Trophoblast cell (in vitro differentiated cells and primary cell): ENCODE data around the gene CACNA2D1.

Experiments used
- DNase-seq, 2 donors: peaks; one replicate each; pipeline ENCODE4 v3.0.0-alpha.2; 2016
- H2AFZ ChIP-seq: 2 replicates; pipeline ENCODE4 v1.6.1; 2013; ENCODE audit warnings: low read length, moderate library complexity, mild to moderate bottlenecking; ENCODE audit not compliant: insufficient read depth, poor library complexity
- H2AK5ac ChIP-seq: 2 replicates; pipeline ENCODE4 v1.6.1; 2013; ENCODE audit warnings: mild to moderate bottlenecking, low read length
- H2BK120ac ChIP-seq: 2 replicates; pipeline ENCODE4 v1.6.1; 2013; ENCODE audit warnings: low read length, mild to moderate bottlenecking, moderate library complexity; ENCODE audit not compliant: insufficient read depth, poor library complexity
- H2BK12ac ChIP-seq: 2 replicates; pipeline ENCODE4 v1.6.1; 2013; ENCODE audit warnings: mild to moderate bottlenecking, low read length, moderate library complexity
- H2BK5ac ChIP-seq: 2 replicates; pipeline ENCODE4 v1.6.1; 2013; ENCODE audit warnings: low read length, low read depth, moderate library complexity, mild to moderate bottlenecking; ENCODE audit not compliant: poor library complexity
- H3K14ac ChIP-seq: 2 replicates; pipeline ENCODE4 v1.6.1; 2013; ENCODE audit warnings: mild to moderate bottlenecking, low read length
- H3K18ac ChIP-seq: 2 replicates; pipeline ENCODE4 v1.6.1; 2013; ENCODE audit warnings: mild to moderate bottlenecking, low read length
- H3K23ac ChIP-seq: 2 replicates; pipeline ENCODE4 v1.6.1; 2013; ENCODE audit warnings: low read length
- H3K27ac ChIP-seq: 2 replicates; pipeline ENCODE4 v1.5.1; 2013; ENCODE audit warnings: low read depth, mild to moderate bottlenecking, inconsistent platforms, low read length, moderate library complexity
- H3K27me3 ChIP-seq: 2 replicates; pipeline ENCODE4 v1.6.1; 2013; ENCODE audit warnings: inconsistent platforms, mild to moderate bottlenecking, low read length, moderate library complexity; ENCODE audit not compliant: insufficient read depth
- H3K36me3 ChIP-seq, 2 experiments: 1 replicate in 1 of 2; 2 replicates in 1 of 2; pipeline ENCODE4 v1.6.1; 2013; ENCODE audit warnings: low read length in 2 of 2, mild to moderate bottlenecking in 2 of 2, moderate library complexity in 1 of 2; ENCODE audit not compliant: insufficient read depth in 2 of 2, control insufficient read depth in 1 of 2
- H3K4ac ChIP-seq: 2 replicates; pipeline ENCODE4 v1.6.1; 2013; ENCODE audit warnings: low read depth, mild to moderate bottlenecking, low read length, moderate library complexity
- H3K4me1 ChIP-seq, 2 experiments: 1 replicate in 1 of 2; 2 replicates in 1 of 2; pipeline ENCODE4 v1.6.1; 2013; ENCODE audit warnings: low read length in 2 of 2, mild to moderate bottlenecking in 2 of 2, moderate library complexity in 1 of 2; ENCODE audit not compliant: insufficient read depth in 2 of 2, control insufficient read depth in 1 of 2
- H3K4me2 ChIP-seq: 2 replicates; pipeline ENCODE4 v1.6.1; 2013; ENCODE audit warnings: inconsistent platforms, mild to moderate bottlenecking, low read length, moderate library complexity
- H3K4me3 ChIP-seq: 2 replicates; pipeline ENCODE4 v1.5.1; 2013; ENCODE audit warnings: mild to moderate bottlenecking, low read depth, low read length, inconsistent platforms
- H3K79me1 ChIP-seq: one replicate; pipeline ENCODE4 v1.6.1; 2013; ENCODE audit warnings: low read length
- H3K79me2 ChIP-seq: 2 replicates; pipeline ENCODE4 v1.6.1; 2013; ENCODE audit warnings: low read length, mild to moderate bottlenecking; ENCODE audit not compliant: control insufficient read depth, insufficient read depth, poor library complexity
- H3K9ac ChIP-seq: 2 replicates; pipeline ENCODE4 v1.6.1; 2013; ENCODE audit warnings: mild to moderate bottlenecking, low read length
- H3K9me3 ChIP-seq: 2 replicates; pipeline ENCODE4 v1.6.1; 2013; ENCODE audit warnings: low read depth, mild to moderate bottlenecking, control low read depth, inconsistent platforms, low read length; ENCODE audit not compliant: insufficient read depth
- H4K12ac ChIP-seq: 2 replicates; pipeline ENCODE4 v1.6.1; 2013; ENCODE audit warnings: low read depth, mild to moderate bottlenecking, low read length, moderate library complexity
- H4K8ac ChIP-seq: 2 replicates; pipeline ENCODE4 v1.6.1; 2013; ENCODE audit warnings: low read depth, mild to moderate bottlenecking, low read length, moderate library complexity
- H4K91ac ChIP-seq: one replicate; pipeline ENCODE4 v1.6.1; 2013; ENCODE audit warnings: low read depth, mild to moderate bottlenecking, low read length, moderate library complexity
- WGBS: extraction: QIAGEN DNeasy Blood & Tissue Kit; methylation state at CpG from one replicate; pipeline ENCODE4 v1.1.7; 2013; ENCODE audit warnings: missing lambda C conversion rate; ENCODE audit not compliant: insufficient read length, insufficient coverage; ENCODE audit errors: extremely low coverage; 5-methylcytosine and 5-hydroxymethylcytosine counted together

Gene CACNA2D1

DNA sequence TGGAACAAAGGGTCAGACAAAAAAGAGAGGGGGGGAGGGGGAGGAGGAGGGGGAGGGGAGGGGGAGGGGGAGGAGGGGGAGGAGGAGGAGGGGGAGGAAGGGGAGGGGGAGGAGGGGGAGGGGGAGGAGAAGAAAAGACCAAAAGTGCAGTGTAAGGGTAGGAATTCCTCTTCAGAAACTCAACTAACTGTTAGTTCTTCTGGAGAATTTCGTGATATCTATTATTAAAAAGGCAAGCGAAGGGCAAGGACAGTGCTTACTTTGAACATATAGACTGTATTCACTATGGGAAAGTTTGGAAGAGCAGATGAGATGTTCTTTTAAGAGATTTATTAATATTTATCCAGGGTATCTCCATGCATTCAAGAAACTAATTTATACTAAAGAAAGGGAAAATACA lies 258.1 kb downstream of the CACNA2D1 start:
- Histone ChIP-seq H2AK5ac (no peak overlapping the region), H4K12ac (no peak overlapping the region), H2BK12ac (no peak overlapping the region)

GRCh38 chr7:82183634-82184033 lies 259.9 kb downstream of the CACNA2D1 start:
- Histone ChIP-seq H3K27ac (no peak overlapping the region), H3K4ac (no peak overlapping the region), H3K4me2 (no peak overlapping the region), H3K4me1 (no peaks in the 10 kb centered on the region), H2BK120ac (no peak overlapping the region), H3K9ac (no peak overlapping the region), H3K79me2 (no peaks in the 10 kb centered on the region), H2AFZ (no peak overlapping the region), H3K4me3 (no peak overlapping the region), H3K9me3 (no peaks in the 10 kb centered on the region), H3K18ac (no peak overlapping the region), H3K14ac (no peak overlapping the region), H3K23ac (no peak overlapping the region), H3K36me3 (no peaks in the 10 kb centered on the region), H3K27me3 (no peaks in the 10 kb centered on the region), H3K79me1 (no peaks in the 10 kb centered on the region), H4K91ac (no peak overlapping the region), H4K8ac (no peak overlapping the region), H4K12ac (no peak overlapping the region), H2BK12ac (no peak overlapping the region), H2BK5ac (no peak overlapping the region), H2AK5ac (no peak overlapping the region)
- no CpG with 5 or more reads among the region's 4 CpGs for WGBS
- no peak for DNase-seq

More for the DNA sequence above, 258.1 kb downstream of the CACNA2D1 start:
- H3K36me3 ChIP-seq = no peaks in the 10 kb centered on the region
- no peaks in the 10 kb centered on the region for H3K4me1 ChIP-seq
- no peak overlapping the region for H4K91ac ChIP-seq
- no peak overlapping the region for H2AFZ ChIP-seq
- WGBS = no CpG with 5 or more reads among the region's 2 CpGs
- no peak overlapping the region for H3K14ac ChIP-seq
- H4K8ac ChIP-seq = no peak overlapping the region
- H3K23ac ChIP-seq = no peak overlapping the region
- no peak overlapping the region for H3K27ac ChIP-seq
- no peak overlapping the region for H3K4ac ChIP-seq
- H3K9ac ChIP-seq = no peak overlapping the region
- no peaks in the 10 kb centered on the region for H3K27me3 ChIP-seq
- H2BK120ac ChIP-seq = no peak overlapping the region
- no peaks in the 10 kb centered on the region for H3K79me2 ChIP-seq
- H3K9me3 ChIP-seq = no peaks in the 10 kb centered on the region
- H2BK5ac ChIP-seq = no peak overlapping the region
- H3K18ac ChIP-seq = no peak overlapping the region
- no peak overlapping the region for H3K4me3 ChIP-seq
- DNase-seq = no peak
- no peak overlapping the region for H3K4me2 ChIP-seq
- H3K79me1 ChIP-seq = no peaks in the 10 kb centered on the region

DNA sequence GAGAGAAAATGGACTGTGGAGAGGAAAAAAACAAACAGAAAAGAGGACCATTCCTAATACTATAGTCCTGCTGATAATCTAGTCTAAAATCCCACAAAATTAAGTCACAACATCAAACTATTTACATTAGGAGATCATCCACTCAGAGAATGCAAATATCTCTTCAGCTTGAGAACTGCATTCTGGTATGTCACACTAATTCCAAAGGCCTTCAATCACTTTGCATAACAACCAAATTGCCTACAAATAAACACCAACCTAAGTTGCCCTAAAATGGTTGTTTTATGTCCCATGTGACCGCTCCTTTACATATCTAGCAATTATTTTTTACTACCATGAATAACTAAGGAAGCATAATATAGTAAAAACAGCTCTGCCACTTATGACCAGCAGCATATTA lies 264.3 kb downstream of the CACNA2D1 start:
- DNase-seq = no peak
- H2AK5ac ChIP-seq = no peak overlapping the region
- H3K4ac ChIP-seq = no peak overlapping the region
- no peak overlapping the region for H2BK12ac ChIP-seq
- no peak overlapping the region for H4K12ac ChIP-seq
- no peaks in the 10 kb centered on the region for H3K9me3 ChIP-seq
- H3K4me3 ChIP-seq = no peak overlapping the region
- H2BK5ac ChIP-seq = no peak overlapping the region
- H3K23ac ChIP-seq = no peak overlapping the region
- H3K18ac ChIP-seq = no peak overlapping the region
- no peak overlapping the region for H3K27ac ChIP-seq
- no peak overlapping the region for H4K8ac ChIP-seq
- H3K14ac ChIP-seq = no peak overlapping the region
- H4K91ac ChIP-seq = no peak overlapping the region
- H2BK120ac ChIP-seq = no peak overlapping the region
- no CpG with 5 or more reads among the region's 1 CpG for WGBS
- H3K9ac ChIP-seq = no peak overlapping the region
- H3K4me2 ChIP-seq = no peak overlapping the region
- H2AFZ ChIP-seq = no peak overlapping the region
- H3K79me2 ChIP-seq = no peaks in the 10 kb centered on the region
- no peaks in the 10 kb centered on the region for H3K36me3 ChIP-seq
- H3K4me1 ChIP-seq = no peaks in the 10 kb centered on the region
- H3K27me3 ChIP-seq = no peaks in the 10 kb centered on the region
- no peaks in the 10 kb centered on the region for H3K79me1 ChIP-seq

DNA sequence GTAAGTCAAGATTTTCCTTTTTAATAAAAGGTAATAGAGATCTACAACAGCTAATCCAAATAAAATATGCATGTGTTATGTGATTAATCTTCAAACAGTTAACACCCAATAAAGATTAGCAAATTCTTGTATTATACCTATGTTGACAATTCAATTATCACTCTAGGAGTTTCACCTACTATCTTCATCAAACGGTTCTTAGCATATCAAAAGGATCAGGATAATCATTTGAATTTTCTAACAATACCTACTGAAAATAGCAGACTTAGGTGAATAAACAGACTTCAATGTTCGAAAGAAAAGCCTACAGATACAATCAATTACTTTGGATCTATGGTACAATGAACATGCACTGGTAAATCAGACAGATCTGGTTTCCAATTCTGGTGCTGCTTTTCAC lies 268.3 kb downstream of the CACNA2D1 start:
- Histone ChIP-seq H3K4ac (no peak overlapping the region), H3K79me2 (no peaks in the 10 kb centered on the region), H2BK12ac (no peak overlapping the region), H3K9me3 (no peaks in the 10 kb centered on the region), H4K91ac (no peak overlapping the region), H3K23ac (no peak overlapping the region), H3K79me1 (no peaks in the 10 kb centered on the region), H2BK5ac (no peak overlapping the region), H3K4me2 (no peak overlapping the region), H3K14ac (no peak overlapping the region), H4K8ac (no peak overlapping the region), H3K4me1 (no peaks in the 10 kb centered on the region), H2AK5ac (no peak overlapping the region), H3K18ac (no peak overlapping the region), H3K4me3 (no peak overlapping the region), H2AFZ (no peak overlapping the region), H3K9ac (no peak overlapping the region), H3K36me3 (no peaks in the 10 kb centered on the region), H4K12ac (no peak overlapping the region), H3K27ac (no peak overlapping the region), H2BK120ac (no peak overlapping the region), H3K27me3 (no peaks in the 10 kb centered on the region)
- DNase-seq = no peak
- no CpG with 5 or more reads among the region's 2 CpGs for WGBS
